Body of pancreas (tissue), 4 donors: ENCODE measurements around the gene TPO.

Experiments
- CTCF ChIP-seq, 7 experiments: fragments of 450-650 bp in 4 of 7; fragments of 200-600 bp in 3 of 7; sonication (generic) in 3 of 7; IDR thresholded peaks; one replicate each; pipeline ENCODE4 v1.5.1; 2016 to 2019; ENCODE audit warnings: antibody characterized with exemption in 7 of 7
- POLR2A ChIP-seq, 3 donors: fragments of 450-650 bp; IDR thresholded peaks; one replicate each; pipeline ENCODE4 v1.6.1; 2016; ENCODE audit warnings: antibody characterized with exemption in 3 of 3, mild to moderate bottlenecking in 2 of 3

DNA sequence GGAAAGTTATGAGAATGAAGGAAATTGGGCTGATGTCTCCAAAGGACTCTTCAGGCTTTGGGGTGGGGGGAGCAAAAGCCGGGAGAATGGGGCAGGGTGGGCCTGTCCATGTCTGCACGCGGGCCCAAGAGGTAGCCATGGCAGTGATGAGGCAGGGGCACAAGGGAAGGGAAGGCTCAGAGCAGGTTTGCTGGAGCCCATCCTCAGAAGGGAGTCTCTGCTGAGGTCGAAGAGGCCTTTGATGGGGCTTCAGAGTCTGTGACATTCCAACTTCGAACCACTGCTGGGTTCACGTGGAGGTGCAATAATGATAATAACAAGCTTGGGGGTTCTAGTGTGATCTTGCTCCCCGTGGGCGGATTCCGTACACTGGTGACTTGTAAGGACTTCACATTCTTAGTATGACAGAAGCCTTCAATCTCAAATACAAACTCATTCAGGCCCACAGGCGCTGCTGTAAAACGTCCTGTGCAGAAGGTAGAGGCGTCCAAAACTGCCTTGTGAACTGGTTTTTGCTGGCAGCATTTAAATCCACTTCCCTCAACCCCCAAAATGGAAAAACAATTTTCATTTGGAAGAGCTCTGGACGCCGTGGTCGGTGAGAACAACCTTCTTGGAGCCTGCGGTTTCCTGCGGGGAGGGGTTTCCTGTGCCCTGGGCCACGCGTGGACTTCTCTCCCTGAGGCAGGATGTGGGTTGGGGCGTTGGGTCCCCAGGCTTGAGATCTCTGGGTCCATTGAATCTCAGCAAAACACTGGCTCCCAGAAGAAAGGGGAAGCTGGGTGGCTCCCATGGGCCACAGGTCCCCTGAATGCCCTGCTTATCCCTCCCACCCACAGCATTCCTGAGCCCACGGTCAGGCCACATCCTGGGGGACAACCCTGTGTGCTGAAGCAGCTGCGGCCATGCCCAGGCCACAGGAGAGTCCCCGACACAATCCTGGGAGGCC is 151.0 kb downstream of the TPO start:
- TF ChIP-seq CTCF (IDR thresholded peaks at IDR 0.05) (no peak), POLR2A (IDR thresholded peaks at IDR 0.05) (no peak)
